Fibroblast of skin of back (primary cell): Measurements from ENCODE around the gene RGS6.
A peak's percentile ranks its signal among the peaks of the same experiment; 100 is the strongest.

Source experiments
- DNase-seq: peaks from one replicate; pipeline ENCODE4 v3.0.0-alpha.2; 2013

RGS6 gene

DNA sequence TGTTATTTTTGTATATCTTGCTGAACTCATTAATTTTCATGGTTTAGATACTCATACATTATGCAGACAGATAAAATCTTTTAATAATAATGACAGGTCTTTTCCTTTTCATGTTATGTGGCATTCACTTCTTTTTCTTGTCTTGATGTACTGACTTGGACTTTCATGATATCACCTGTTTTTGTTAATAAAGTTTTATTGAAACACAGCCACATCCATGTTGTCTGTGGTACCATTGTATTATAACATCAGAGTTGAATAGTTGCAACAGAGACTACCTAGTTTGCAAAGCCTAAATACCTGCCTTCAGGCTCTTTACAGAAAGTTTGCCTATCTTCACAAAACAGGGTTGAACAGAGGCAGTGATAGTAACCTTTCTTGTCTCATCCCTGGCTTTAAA lies 85.1 kb downstream of the RGS6 start:
- no peak for DNase-seq

DNA sequence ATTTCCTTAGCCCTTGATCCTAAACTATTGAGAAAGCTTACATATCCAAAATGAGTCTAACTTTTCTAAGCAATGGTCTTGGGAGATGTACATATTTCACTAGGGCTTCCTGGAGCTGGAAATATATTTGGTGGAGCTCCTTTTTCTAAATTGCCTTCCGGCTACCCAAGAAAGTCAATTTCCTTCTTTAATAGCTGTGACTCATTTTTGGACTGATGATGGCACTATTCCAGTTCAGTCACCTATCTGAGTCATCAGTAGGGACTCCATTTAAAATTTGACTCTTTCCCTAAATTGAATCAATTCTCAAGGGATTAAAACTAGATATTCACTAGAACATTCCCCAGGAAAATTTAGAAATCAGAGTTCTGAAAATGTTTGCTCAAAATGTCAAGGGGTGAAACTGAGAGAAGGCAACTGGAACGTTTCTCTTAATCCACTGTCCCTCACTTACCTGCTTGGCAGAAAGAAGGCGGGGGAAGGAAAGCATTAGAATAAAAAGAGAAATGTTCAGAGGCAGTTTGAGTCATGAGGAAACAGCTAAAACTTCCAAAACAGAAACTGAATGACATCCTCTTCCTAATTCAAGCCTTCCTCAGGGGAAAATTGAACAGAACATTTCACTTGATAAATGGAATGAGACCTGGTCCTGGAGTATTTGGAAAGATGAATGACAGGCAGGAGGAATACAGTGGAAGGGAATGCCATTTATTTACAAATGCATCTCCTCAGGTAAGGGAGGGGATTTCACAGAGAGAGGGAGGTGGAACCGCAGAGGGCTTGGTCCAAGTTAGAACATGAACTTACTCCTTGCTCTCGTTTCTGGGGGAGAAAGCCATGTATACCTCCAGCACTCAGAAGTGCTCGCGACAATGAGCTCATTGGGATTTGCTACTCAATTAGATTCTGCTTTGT lies 91.2 kb downstream of the RGS6 start:
- DNase-seq = no peak

DNA sequence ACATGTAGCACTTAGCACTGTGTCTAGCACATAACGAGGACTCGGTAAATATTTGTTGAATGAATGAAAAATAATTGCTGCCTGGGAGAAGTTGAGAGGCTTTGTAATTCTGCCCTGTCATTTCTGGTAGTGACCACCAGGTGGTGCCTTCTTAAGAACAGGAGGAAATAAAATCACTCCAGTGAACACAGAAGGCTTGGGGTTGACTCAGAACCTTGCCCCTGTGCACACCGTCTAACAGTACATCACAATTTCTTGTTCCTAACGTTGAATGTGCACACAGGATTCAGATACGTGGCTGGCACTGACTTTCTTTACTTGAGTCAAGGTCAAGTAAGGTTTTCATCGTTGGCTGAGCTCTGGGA lies 91.8 kb downstream of the RGS6 start:
- DNase-seq = peak; percentile 15

DNA sequence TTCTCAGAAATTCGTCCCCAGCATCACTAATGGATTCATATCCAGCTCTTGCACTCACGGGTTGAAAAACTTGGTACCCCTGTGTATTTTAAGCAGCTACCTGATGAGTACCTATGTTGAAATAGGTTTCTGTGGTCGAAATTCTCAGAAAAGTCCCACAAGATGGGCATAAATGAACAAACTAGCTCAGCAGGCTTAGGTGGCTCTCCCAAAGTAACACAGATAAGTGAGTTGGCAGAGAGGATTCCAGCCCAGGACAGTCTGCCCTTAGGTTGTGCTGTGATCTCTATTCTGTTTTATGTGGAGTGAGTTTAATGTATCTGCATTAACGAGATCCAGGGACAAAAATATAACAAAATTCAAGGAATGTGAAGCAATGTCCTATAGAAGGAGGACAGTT lies 92.3 kb downstream of the RGS6 start:
- DNase-seq = no peak

DNA sequence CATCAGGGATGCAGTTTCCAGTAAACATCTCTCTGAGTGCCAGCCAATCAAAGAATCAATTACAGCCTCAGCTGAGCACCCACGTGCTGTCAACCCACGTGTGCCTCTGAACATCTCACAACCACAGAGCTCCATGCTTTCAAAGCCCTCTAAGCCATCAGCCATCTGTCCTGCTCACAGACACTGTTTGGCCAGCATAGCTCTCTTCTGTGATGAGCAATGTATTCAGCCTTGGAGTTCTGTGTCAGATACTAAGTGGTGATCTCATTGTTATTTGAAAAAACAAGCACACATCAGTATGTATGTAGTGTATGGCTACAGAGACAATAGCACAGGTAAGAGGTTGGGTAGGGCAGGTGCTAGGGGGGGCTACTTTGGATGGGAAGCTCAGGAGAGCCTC lies 94.3 kb downstream of the RGS6 start:
- DNase-seq = no peak

DNA sequence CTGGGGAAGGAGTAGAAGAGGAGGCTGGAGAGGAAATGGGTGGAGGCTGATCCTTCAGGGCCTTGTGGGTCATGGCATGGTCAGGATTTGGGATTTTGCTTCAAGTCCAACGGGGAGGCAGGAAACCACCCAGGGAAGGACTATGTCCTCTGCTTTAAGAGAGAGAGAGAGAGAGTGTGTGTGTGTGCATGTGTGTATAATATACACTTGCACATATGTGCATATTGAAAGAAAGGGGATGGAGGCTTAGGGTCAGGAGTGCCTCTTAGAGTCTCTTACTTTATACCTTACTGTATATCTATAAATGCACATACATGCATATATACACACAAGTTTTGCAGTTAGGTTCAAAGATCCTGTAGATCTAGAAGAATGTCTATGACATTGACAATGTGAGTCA lies 94.8 kb downstream of the RGS6 start:
- DNase-seq = no peak

DNA sequence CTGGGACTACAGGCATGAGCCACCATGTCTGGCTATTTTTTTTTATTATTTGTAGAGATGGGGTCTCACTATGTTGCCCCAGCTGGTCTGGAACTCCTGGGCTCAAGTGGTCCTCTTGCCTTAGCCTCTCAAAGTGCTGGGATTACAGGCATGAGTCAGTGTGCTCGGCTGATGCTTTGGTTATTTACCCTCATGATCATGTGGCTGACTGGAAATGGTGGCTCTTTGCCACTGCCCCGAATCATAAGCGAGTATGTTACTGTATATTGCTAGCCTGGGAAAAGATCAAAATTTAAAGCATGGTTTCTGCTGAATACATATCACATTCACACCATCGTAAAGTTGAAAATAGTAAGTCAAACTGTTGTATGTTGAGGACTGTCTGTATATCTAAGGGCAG lies 101.1 kb downstream of the RGS6 start:
- no peak for DNase-seq

DNA sequence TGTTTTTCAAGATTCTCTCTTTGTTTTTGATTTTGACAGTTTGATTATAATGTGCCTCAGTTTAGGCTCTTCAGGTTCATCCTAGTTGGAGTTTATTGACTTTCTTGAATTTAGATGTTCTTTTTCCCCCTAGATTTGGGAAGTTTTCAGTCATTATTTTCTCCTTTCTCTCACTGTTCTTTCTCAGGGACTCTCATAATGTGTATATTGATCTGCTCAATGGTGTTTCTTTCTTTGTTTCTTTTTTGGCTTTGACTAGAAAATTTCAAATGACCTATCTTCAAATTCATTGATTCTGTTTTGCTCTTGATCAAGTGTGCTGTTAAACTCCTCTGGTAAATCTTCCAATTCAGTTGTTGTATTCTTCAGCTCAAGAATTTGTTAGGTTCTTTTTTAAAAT lies 108.3 kb downstream of the RGS6 start:
- DNase-seq = no peak

DNA sequence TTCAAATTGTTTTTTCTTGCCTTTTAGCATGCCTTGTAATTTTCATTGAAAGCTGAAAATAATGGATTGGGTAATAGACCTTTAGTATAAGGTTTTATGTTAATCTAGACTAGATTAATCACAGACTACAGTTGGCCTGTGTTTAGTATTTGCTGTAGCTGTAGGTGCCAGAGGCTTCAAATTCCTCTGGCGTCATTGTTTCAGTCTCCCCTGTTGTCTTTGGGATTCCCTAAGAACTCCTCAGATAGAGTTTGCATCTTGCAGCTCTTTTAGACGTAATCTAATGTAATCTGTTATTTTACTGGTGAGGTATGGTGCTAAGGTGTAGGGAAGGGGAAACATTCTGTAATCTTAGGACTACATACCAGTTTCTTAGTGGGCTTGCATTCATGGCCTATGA lies 113.0 kb downstream of the RGS6 start:
- no peak for DNase-seq

DNA sequence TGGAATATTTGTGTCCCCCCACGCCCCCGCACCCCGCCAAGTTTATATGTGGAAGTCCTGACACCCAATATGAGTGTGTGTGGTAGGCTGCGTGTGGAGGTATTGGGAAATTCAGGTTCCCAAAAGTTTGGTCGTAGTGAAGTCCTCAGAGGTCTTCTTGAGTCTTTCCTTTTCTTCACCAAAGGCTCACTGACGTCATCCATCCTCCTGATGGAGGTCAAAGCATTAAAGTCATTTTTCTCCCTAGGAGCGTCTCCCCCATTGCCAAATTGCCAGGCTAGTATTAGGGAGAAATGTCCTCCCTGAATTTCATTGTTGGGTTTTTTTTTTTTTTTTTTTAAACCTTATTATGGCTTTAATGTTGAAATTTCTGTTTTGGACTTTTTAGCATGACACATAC lies 113.7 kb downstream of the RGS6 start:
- DNase-seq = no peak

DNA sequence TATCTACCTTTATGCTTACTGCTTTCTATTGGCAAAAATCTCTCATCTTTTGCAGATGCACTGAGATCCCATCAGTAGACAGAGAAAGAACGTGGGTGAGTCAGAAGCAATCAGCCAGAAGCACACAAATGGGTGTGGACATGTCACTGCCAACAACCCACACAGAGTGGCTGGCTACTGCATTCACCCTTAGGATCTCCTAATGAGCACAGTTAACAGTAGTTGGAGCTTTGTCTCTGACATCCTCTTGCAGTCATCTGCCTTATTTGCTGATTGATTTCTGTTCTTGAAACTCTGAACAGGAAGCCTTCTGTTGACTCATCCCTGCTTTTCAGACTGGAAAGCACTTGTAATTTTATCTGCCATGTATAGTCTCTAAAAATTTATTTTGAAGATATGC lies 117.2 kb downstream of the RGS6 start:
- no peak for DNase-seq

DNA sequence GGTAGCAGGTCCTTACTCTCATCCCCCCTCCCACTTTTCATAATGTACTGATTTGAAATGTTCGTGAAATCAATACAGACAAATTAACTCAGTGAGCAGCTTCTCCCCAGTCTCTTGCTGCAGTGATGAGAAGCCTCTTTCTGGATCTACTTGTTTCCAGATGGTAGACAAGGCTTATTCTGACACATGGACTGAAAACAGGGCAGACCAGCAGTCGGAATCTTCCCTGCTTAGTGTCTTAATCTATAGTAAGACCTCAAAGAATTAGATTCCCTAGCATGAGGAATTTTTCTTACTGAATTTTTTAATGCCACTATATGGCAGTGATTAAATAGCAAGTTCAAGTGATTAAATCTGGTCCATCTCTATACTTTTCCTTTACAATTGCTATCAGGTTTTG lies 120.1 kb downstream of the RGS6 start:
- no peak for DNase-seq

DNA sequence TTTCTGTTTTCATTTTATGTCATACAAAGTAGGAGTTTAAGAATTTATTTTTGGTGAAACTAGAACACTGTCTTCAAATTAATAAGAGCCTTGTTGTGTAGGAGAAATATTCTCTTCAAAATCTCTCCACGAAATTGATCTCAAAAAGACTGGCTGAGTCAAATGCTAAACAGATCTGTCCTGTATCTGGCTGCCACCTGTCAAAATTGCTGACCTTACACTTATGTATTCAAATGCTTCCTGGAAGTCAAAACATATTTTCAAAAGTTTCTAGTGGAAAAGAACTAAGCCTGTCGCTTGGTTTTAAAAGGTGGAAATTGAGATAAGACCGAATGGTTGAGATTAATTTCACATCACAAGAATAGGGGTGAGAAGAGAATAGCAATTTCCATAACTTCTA lies 121.4 kb downstream of the RGS6 start:
- DNase-seq = no peak

DNA sequence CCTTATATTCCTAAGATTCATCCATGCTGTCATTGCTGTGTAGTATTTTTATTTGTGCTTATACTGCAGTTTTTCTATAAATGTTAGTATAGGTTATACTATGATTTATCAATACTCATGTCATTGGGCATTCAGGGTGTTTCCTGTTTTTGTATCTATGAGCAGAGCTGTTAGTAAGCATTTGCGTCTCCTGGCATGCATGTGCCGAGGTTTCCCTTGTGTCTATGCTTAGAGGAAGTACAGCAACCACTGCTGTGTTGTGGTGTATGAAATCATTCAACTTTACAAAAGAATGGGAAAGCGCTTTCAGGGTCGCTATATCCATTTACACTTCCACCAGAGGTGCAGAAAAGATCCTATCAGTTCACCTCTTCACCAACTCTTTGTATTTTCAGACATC lies 122.7 kb downstream of the RGS6 start:
- DNase-seq = no peak

DNA sequence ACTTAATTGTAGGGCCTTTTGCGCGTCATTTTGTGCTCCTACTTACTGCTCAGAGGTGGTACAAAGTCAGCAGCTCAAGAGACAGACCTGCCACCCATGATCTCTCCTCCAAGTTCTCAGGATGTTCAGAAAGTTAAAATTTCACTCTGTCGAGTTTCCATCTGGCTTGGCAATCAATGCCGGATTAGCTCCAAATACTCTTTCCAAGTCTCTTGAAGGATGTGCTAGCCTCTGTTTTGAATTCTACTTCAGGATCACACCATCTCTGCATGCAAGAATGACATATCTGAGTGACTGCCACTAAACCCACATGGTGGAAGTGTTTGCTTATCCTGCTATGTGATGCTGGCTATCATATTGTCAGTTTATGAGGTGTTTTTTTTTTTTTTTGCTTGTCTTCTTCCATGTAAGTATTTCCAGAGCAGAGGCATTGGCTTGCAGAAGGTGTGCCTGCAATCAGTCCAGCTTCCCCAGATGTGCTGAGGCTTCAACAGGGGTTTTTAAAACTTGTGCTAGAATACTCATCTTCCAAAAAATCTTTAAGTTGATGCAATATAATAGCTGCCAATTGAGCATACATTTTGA lies 125.6 kb downstream of the RGS6 start:
- DNase-seq = no peak

DNA sequence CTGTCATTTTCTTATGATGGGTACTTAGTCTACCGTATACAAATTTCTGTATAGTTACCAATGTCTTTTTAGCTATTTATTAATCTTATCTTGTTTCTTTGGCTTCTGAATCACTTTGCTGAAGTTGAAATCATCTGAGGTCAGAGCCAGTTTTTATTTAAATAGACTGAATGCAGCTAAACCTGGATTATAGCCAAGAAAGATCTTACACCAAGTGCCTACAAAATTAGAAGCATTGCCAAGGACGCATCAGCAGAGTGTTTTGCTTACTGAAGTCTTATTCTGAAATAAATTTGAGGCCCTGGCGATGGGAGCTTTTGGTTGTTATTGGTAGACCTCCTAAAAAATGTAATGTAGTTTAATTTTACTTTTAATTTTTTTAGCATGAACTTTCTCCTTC lies 128.2 kb downstream of the RGS6 start:
- DNase-seq = no peak

DNA sequence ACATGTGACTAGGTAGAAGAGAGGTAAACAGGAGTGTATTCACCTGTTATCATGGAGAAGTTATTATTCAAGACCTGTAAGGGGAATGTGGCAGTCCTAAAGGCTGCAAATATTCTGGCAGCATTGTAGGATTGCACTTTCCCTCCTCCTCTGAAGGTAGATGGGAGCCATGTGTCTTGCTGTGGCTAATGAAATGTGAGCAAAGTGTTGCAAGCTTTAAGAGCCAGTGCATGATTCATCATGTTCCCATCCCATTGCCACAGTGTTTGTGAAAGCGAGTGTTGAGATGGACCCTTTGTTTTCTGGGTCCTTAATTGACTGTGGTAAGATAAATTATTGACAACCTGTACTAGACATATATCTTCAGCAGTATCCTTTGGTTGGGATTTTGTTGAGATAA lies 128.7 kb downstream of the RGS6 start:
- DNase-seq = no peak

DNA sequence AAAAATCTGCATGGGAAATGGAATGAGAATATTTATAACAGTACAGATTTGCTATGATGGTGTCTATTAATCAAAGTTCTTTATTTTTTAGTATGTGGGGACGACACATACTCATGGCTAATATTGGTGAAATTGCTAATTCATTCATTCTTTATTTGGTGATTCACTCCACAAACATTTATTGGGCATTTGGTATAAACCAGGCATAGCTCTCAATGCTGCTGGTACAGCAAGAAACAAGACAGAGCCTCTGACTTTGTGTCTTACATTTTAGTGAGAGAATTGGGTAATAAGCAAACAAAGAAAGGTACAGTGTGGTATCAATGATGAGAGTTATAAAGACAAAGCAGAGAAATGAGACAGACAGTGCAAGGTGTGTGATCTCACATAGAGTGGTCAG lies 129.5 kb downstream of the RGS6 start:
- no peak for DNase-seq

DNA sequence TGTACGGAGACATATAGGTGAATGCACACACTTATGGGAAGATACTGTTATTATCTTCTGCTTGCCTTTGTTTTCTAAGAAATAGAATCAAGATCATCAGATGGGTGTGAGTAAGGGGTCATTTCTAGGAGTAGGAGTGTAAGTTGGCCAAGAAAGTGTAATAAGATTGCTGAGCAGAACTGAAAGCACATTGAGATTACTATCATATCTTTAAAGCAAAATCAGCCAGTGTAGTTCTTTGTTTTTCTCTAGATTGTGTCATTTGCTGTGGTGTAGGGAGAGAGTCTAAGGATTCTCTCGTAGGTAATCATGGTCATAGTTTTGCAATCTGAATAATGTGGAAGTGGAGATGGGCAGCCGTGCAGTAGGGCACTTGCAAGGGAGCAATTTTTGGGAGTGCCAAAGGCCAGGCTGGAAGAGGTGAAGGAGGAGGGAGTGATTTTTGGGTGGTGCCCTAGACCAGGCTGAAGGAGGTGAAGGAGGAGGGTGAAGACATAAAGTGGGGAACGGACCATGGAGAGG lies 131.6 kb downstream of the RGS6 start:
- DNase-seq = no peak

DNA sequence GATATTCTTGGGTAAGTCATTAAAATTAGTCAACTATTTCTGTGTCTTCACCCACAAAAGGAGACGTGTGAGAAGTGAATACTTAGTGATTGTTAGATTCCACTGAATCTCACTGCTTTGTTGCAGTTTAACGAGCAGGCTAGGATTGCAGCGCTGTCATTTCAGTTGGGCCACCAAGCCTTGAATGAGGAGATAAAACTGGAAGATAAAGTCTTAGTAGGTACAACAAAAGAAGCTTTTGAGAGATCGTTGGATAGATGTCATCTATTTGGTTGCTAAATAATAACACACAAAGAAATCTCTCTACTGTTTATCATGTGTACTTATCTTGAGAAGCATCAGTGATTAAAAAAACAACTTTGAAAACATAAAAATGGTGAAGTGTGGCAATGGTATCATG lies 132.3 kb downstream of the RGS6 start:
- no peak for DNase-seq

DNA sequence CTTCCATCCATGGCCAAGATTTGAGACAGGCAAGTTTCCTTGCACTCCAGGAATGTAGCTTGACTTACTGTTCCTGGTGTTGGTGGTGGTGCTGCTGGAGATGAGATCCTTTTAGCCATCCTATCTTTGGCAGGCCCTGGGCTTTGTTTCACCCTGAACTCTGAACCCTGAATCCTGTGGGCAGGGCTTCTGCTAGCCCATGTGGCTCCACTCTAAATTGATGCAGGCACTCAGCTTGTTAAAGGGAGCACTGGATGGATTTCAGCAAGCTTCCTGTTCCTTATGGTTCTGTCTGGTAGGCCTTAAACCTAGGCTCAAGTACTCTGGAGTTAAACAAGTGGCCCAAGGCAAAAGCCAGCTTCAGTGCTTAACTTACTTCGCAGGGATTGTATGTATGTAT lies 138.2 kb downstream of the RGS6 start:
- no peak for DNase-seq

DNA sequence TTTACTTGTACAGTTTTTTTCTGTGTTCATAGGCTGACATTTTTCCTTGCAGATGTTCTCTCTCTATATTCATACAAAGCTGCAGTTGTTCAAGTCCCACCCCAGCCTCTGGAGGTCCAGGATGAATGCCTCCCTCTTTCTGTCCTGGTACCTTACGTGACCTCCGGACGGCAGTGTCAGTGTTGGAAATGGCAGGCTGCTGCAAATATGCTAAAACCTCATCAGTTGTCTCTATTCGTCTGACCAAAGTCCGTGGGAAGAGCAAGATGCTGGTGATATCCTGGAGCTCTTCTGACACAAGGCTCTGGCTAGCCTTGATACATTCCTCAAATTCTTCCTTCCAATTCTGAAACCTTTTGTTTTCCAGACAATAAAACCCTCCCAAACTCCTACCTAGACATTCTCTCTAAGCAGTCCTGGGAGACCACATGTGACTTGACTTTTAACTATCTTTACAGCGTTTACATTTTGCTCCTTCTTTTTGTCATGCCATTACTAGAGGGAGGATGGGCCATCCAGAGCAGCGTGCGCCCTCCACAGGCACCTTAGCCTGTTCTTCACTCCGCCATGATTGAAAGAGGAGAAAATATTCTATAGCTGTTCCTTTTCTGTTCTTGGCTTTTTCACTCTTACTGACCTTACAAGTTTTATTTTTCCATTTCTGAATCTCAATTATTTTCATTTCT lies 143.6 kb downstream of the RGS6 start:
- DNase-seq = no peak

DNA sequence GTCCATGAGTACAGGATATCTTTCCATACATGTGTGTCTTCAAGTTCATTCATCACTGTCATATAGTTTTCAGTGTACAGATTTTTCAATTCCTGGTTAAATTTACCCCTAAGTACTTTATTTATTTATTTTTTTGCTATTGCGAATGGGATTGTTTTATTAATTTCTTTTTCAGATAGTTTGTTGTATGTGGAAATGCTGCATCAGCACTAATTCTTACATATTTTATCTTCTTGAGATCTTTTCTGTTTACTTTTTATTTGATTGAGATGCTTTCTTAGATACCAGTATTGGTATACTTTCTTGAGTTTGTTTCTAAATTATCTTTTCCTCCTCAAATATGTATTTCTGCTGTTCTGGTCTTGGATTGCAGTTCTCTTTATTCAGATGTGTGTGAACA lies 148.9 kb downstream of the RGS6 start:
- no peak for DNase-seq

DNA sequence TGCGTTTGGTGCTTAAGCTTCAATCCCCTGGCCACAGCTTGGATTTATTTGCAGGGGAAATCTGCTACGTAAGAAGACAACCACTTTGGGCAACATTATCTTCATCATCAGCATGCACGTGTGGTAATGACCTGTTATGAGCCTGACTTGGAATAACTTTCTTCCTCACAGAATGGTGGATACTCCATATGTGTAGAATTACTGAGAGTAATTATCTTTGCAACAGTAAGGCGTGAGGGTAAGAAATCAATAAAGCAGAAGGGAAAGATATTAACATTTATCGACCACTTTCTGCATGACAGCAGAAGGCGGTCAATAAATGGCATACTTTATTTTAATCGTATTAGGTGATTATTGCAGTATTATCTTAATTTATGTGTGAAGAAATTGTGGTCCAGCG lies 152.7 kb downstream of the RGS6 start:
- DNase-seq = no peak
